HG03558 (cell line): ENCODE measurements around the gene SLC48A1.
"Not testable (repeated sequence)": the region's sequence is repeated elsewhere in the genome, so short reads cannot be mapped to it uniquely, and the experiment has no call there.

ENCODE experiments used
- ATAC-seq: cut with Tn5 transposase; IDR thresholded peaks from one replicate; pipeline ENCODE4 v1.9.1; 2021; ENCODE audit warnings: moderate number of reproducible peaks; ENCODE audit not compliant: unreplicated experiment; ENCODE audit errors: extremely low read depth

SLC48A1 gene

DNA sequence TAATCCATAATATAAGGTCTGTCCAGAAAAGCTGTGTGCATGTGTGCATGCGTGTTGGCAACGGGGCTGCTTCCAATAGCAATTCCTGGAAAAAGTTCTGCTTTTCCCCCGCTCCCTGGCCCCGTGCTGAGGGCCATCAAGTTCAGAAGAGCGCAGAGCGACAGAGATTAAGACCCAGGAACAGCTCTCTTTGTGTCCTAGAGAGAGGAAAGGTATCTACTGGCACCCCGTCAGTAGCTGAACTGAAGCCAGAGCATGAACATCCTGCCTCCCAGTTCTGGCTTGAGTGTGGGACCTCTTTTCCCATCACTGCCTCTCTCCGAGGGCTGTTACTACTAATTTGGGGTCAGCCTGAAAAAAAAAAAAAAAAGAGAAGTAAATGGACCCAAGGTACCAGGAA, 31.1 kb downstream of the SLC48A1 start:
- ATAC-seq, result no peak

DNA sequence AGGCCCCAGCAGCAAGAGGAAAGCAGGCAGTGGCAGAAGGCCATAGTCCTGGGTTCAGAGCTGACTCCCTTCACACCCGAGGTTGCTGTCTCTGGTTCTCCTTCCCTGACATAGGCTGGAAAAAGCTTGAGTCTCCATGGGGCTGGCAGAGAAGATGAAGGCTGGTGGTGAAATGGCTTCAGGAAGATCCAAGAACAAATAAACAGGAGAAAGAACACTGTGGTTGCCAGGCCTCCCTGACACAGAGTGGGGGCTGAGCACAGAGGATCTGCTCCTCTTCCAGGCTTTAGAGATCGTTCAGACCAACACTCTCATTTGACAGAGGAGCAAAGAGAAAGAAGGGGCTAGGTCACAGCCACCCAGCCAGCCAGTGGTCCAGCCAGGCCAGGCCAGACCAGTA, 32.4 kb downstream of the SLC48A1 start:
- no peak for ATAC-seq

DNA sequence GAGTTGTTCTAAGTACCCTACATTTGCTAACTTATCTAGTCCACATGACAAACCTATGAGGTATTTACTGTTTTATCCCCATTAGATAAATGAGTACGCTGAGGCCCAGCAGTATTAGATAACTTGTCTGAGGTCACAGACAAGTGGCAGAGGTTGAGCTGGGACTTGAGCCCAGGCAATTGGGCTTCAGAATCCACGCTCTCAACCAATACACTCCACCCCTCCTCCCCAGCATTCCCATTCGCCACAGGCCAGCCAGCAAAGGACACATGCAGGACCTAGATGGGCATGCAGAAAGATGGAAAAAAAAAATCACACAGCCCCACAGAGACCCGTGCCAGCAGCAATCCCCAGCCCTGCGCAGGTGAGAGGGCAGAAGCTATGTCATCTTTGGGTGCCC, 34.3 kb downstream of the SLC48A1 start:
- ATAC-seq, result no peak

DNA sequence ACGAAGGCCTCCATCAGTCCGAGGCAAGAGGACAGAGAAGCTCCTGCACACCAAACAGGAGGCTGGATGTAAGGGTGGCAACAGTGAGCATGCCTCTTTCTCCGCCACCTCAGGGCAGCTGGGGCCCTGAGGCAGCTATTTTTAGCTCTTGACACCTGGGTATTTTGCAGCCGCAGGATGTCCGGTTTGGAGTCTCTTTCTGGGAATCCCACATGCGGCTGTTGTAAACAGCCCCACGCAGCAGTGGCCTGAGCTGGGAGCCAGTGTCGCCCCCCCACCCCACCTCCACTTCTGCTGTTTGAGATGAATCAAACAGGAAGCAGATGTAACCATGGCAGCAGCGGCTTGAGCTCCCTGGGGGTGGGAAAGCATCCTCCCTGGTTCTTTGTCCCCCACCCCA, 35.0 kb downstream of the SLC48A1 start:
- ATAC-seq, result no peak

DNA sequence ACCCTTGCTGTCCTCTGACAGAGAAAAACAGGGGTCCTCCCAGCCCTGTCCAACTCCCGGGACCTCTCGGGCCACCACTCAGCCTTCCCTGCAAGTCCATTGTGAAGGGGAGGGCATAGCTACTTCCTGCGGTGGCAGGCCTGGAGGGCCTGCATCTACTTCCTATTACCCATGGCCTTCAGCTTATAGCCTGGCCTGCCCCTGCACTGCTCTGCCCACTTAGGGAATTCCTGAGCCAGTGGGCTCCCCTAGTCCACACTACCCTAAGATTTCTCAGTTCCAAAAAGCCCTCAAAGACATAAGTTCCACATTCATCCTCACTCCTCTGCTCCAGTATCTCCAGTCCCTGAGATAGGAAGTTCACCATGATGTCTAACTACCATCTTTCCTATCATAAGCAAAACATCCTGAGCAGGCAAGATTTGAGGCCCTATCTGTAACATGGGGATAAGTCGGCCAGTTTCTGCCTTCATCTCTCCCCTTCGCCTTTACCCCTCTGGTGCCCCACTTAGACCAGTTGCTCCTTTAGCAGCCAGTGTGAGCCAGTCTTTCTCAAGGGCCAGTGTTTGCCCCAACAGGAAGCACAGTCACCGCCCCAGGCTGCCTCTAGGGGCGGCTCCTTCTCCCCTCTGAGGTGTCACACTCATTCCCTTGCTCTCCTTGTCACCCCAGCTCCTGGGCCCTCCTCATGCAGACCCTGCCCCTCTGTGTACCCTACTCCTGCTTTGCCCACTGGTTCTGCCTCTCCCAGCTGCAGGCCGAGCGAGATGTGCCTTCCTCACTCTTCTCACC, 35.7 kb downstream of the SLC48A1 start:
- no peak for ATAC-seq

DNA sequence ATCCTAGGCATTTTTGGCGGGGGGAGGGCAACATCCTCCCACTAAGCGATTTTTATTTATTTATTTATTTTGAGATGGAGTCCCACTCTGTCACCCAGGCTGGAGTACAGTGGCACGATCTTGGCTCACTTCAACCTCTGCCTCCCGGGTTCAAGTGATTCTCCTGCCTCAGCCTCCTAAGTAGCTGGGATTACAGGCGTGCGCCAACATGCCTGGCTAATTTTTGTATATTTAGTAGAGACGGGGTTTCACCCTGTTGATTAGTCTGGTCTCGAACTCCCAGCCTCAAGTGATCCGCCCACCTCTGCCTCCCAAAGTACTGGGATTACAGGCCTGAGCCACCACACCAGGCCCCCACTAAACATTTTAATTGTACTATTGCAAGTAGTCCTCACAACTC, 36.5 kb downstream of the SLC48A1 start:
- ATAC-seq, result not testable (repeated sequence)

DNA sequence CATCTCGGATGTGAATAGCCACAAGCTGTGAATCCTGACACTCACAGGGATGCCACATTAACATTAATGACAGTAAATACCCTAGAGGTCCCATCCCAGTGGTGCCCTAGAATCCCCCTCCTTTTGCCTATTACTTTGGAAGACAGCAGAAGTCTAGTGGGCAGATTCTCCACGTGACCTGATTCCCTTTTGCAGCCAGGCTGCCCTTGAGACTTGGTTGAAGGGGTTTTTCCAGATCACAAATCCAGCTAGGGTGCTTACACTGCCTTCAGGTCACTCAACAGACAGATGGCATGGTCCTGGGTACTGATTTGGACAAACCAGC, 38.0 kb downstream of the SLC48A1 start:
- ATAC-seq, result no peak

DNA sequence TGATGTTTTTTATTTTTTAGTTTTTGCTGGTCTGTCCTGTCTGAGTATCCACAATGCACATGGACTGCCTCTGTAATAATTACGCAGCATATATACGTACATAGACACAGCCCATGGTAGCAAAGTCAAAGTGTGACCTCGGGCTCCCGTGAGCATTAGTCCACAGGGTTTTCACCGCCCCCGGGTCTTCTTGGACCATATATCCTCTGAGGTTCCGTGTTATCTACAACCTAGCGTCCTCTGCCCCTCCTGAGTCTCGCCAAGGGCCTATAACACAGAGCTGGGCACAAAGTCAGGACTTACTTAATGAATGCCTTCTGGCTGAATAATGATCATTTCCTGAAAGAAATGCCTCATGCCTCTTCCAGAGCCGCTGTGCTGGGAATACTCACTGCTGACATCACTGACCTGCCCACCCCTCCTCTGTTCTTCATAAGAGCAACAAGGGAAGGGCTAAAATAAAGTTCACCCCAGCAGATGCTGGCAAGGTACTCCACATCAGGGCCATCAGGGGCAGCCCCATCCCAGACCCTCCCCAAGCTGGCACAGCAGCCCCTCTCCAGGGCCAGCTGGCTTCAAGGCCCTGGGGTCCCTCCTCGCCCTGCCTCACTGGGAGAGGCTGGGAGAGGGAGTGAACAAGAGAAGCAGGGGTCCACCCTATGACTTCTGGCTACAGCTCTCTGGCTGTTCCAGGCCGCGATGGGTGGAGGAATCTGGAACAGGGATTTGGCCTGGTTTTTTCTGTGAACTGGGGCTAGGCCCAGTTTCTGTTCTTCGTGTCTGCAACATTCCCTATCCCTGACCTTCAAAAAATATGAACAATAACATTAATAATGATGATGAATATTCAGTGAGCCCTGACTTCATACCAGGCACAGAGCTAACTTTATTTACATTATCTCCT, 38.8 kb downstream of the SLC48A1 start:
- ATAC-seq, result no peak

DNA sequence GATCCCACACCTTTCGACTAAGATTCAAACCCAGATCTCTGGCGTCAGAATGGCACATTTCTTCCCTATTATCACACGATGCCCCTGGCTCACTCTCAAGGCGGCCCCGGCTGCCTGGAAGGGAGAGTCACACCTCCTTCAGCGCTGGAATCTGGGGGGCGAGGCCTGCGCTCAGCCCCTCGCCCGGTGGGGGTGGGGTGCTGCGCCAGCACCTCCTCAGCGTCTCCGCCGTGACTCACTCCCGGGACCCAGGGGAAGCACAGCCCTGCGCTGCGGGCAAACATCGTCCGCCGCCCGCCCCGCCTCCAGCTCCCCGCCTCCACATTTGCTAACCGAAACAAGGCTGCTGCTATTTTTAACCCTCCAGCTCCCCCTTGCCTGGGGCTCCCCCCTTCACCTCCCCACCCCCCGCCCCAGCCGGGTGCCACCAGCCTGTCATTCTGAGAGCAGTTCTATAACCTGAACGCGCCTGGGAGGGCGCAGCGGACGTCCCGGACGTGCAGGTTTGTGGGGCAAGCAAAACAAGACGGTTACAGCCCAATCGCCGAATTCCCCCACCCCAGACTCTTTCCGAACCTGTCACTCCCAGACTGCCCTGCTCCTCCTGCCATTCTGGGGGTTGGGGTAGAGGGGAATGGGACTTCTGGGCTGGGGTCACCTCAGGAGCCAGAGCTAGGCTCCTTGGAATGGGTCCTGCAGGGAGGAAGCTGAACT, 39.9 kb downstream of the SLC48A1 start:
- peak; percentile 44 for ATAC-seq

DNA sequence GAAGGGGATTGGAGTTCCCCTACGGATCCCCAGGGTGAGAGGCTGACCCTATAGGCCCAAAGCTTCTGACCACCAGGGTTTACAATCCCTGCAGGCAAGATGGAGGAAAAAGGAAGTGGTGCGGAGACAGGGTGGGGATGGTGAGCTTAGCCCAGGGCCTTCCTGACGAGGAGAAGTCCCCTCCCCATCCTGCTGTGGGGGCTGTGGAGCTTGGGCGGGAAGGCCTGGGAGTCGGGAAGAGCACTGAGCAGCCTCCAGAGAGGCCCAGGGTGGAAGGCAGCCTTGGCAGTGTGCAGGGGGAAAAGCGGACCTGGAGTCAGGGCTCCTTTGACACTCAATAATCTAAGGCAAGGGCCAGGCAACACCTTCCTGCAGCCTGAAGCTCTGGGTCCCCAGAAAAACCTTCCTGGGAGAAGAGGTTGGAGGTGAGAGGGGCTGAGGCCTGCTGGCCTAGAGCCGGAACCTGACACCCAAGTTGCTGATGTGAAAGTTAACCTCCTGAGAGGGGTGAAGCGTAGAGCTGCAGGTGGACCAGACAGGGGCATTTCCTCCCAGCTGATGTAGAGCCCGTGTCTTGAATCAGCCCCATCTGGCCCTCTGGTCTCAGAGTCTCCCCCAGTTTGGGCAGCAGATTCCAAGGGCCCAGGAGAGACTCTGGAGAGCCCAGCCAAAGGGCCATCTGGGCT, 40.6 kb downstream of the SLC48A1 start:
- ATAC-seq, result no peak

DNA sequence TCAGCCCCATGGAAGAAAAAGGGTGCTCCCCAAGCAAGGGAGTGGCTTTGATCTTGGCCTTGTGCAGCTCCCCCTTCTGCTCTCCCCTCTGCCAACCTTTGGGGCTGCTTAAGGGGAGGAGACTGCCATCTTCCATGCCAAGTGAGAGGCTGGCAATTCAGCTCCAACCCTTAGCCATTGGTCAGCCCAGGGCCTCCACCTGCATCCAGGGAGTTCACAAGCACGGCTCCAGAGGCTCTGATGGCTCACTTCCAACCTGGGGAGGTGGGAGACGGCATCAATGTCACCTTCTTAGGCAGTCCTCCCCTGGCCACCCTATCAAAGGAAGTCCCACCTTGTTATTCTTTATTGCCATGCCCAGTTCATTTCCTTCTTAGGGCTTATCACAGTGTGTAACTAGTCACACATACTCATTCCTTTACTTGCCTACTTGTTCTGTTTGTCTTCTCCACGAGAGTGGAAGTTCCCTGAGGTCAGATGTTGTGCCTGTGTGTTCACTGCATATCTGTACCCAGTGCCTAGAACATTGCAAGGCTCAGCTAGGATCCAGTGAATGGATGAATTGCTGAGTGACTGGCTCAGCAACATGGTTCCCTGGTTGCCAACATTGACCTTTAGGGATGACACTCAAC, 41.6 kb downstream of the SLC48A1 start:
- no peak for ATAC-seq

DNA sequence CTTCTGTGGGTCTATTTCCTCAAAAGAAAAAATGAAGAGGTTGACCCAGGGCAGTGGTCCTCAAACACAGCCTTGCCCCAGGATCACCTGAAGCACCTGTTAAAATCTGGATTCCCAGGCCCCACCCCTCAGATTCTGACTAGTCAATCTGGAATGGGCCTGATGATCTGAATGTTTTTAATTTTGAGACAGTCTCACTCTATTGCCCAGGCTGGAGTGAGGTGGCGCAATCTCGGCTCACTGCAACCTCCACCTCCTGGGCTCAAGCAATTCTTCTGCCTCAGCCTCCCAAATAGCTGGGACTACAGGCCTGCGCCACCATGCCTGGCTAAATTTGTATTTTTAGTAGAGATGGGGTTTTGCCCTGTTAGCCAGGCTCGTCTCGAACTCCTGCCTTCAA, 42.4 kb downstream of the SLC48A1 start:
- ATAC-seq, result not testable (repeated sequence)

DNA sequence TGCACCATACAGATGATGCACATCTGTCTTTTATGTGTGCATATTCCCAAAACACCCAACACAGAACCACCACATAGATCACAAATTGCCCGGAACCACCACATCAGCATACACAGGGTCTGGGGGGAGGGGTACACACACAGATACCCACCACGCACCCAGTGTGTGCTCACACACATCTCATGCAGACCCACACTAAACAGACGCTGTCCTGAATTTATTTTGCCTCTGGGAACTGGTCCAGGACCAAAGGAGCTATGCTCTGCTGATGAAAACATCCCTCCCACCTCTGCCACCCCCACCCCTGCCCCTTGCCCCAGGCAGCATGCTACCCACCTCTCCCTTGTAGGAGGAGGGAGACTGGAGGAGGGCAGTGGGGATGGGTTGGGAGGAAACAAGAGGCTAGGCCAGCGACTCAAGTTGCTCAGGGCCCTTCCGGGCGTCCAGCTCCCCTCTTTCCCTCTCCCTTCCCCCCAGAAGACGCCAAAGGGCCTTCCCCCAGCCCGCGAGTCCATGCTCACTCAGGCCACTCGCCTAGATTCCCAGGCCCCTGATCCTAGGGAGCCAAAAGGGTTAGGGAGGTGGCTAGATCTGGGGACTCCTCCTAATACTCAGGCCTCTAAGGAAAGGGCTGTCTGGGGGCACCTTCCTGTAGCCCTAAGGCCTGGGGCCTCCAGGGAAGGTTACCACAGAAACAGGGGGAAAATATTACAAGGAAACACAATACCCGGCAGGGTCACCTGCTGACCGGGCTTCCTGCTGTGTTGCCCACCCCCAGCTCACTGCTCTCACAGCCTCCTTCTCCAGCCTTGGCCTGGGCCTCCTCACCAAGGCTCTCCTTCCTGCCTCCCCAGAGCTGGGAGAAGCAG, 43.6 kb downstream of the SLC48A1 start:
- no peak for ATAC-seq

DNA sequence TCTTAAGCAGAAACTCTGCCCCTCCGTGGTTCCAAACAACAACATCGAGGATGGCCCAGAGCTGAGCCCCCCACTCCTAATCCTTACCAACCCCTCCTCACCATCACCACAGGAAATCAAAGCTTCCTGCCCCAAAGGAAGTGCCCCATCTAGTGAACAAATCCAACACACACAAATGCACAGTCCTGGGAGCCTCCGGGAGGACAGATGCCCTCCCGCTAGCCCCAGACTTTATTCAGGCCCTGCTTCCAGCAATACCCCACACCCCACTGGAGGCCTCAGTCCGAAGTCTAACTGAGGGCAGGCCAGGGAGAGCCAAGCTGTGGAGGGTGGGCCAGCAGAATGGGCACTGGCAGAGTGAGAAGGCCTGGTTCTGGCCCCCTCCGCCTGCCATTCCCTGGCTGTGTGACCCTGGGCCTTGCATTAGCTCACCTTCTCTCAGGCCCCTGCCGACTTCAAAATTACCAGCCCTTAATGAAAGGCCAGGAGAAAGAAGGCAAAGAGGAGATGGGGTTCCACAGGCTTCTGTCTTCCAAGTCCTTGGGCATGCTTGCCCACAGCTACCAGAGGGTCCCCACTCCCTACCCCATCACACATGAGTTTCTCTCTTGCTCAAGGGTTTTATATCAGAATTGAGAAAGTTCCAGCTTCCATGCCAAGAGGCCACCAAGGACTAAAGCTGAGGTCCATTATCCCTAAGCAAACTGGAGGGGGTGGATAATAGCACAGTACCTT, 44.4 kb downstream of the SLC48A1 start:
- ATAC-seq, result no peak

DNA sequence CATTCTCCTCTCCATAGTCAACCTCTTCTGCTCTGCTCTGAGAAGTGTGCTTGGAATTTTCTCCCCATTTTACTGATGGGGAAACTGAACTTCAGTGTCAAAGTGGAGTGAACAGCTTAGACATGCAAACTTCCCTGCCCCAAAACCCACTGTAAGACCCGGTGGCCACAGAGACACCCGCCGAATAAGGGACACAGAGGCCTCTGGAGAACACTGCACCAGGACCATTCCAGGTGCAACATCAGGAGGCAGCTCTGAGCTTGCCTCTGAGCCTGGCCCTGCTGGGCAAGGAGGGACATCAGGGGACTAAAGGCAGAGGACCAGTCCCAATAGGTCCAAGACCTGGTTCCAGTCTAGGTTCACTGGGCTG, 45.0 kb downstream of the SLC48A1 start:
- no peak for ATAC-seq

DNA sequence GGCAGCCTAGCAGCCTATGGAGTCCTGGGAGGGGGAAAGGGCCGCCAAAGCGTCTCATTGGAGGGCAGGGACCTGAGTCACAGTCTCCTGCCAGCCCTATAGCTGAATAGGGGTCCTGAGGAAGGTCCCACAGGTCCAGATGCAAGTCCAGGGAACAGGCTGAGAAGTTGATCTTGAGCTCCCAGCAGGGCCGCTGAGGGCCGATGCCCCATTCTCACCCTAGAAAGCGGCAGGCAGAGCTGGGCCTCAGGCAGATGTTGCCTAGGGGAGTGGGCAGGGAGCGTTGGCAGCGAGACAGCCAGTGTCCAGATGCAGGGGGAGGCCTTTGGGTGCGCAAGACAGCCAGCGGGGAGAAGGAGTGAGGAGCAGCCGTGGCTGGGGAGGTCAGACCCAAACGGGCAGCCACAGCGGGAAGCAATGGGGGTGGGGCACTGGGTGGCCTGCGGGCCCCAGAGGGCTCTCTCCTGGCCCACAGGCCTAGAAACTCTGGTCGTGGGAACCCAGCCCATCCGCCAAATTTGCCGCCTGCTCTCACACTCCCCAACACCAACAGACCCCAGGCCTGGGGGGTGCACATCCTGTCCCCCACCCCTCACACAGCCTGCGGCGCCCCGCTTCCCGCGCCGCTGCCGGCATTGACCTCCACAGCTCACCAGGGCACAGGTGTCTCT, 45.6 kb downstream of the SLC48A1 start:
- no peak for ATAC-seq

DNA sequence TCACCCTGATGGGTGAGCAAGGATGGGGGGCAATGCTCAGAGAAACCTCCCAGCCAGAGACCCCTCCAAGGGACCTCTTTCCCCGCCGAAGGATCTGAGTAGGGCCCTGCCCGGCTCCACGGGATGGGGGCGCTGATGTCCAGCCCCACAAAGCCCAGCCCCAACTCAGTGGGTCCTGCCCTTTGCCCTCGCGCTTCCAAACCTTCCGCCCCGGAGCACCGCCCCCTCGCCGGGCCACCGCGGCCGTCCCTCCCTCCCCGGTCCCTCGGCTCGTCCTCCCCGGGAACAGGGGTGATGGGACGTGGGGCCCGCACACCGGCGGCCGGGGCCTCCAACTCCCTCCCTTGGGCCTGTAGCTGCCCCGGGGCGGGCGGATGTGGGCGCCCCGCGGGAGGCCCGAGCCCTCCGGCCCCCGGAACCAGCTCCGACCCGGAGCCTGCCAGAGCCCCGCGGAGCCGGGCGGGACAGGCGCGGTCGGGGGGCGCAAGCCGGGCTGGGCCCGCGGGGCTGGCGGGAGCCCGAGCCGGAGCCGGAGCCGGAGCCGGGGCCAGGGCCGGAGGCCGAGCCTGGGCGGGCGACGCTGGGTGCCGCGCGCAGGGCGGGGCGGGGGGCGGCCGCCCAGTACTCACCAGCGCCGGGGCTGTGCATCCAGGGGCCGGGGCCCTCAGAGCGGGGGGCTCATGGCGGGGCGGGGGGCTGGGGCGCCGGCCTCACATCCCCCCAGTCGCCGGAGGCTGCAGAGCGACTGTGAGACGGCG, 46.3 kb downstream of the SLC48A1 start:
- no peak for ATAC-seq
